H1 (cell line): Measurements from ENCODE around the gene MAGI1. TPM values are rescaled to one million over a fixed set of nuclear protein-coding genes. Genes with fewer than 3 reads are reported as not detected.

Experiments used
- CTCF ChIA-PET: fragments of 300-600 bp; sonication (Branson Sonifier 250); formaldehyde crosslinking; loops from one replicate; lab custom pipeline; 2021; ENCODE audit not compliant: partially characterized antibody; lab: Charles Lee
- POLR2A ChIA-PET: fragments of 300-600 bp; sonication (Branson Sonifier 250); formaldehyde crosslinking; loops from one replicate; lab custom pipeline; 2021; ENCODE audit warnings: inconsistent platforms; ENCODE audit not compliant: partially characterized antibody; lab: Charles Lee
- DNase-seq, 2 experiments: peaks; one replicate each; pipeline versions ENCODE4 v3.0.0 to v3.0.0-alpha.2; 2010 to 2022; ENCODE audit warnings: low spot score in 2 of 2, low read depth in 1 of 2, mixed read lengths in 1 of 2
- FAIRE-seq: peaks from 2 replicates; lab custom pipeline; 2011; peaks lifted over from hg19 to GRCh38; lab: Jason Lieb, UNC
- H2AFZ ChIP-seq: 2 replicates; pipeline ENCODE4 v1.8.1; 2012; ENCODE audit warnings: low read length, inconsistent platforms
- H2AK5ac ChIP-seq: 2 replicates; pipeline ENCODE4 v1.6.1; 2013; ENCODE audit warnings: low read depth, low read length
- H2BK120ac ChIP-seq: replicated peaks from 2 replicates; pipeline ENCODE3; 2013; ENCODE audit warnings: low read depth, low read length, inconsistent platforms
- H2BK12ac ChIP-seq: 2 replicates; pipeline ENCODE4 v1.6.1; 2013; ENCODE audit warnings: low read depth, low read length
- H2BK15ac ChIP-seq: 2 replicates; pipeline ENCODE4 v1.6.1; 2013; ENCODE audit warnings: low read length
- H2BK20ac ChIP-seq: 2 replicates; pipeline ENCODE4 v1.6.1; 2013; ENCODE audit warnings: low read length
- H2BK5ac ChIP-seq: 2 replicates; pipeline ENCODE4 v1.6.1; 2013; ENCODE audit warnings: low read depth, low read length
- H3K14ac ChIP-seq: 2 replicates; pipeline ENCODE4 v1.6.1; 2013; ENCODE audit warnings: inconsistent platforms; ENCODE audit not compliant: insufficient read length
- H3K18ac ChIP-seq: 2 replicates; pipeline ENCODE4 v1.6.1; 2013; ENCODE audit warnings: low read length; ENCODE audit errors: extremely low read depth
- H3K23ac ChIP-seq: 2 replicates; pipeline ENCODE4 v1.6.1; 2013; ENCODE audit warnings: inconsistent platforms; ENCODE audit not compliant: insufficient read length
- H3K23me2 ChIP-seq: 2 replicates; pipeline ENCODE4 v1.6.1; 2013; ENCODE audit warnings: low read depth, low read length
- H3K27ac ChIP-seq: 2 replicates; pipeline ENCODE4 v1.6.1; 2011; ENCODE audit warnings: low read depth, low read length, inconsistent platforms
- H3K27me3 ChIP-seq, 4 experiments: replicated peaks in 1 of 4; 1 replicate in 1 of 4; 2 replicates in 3 of 4; pipeline versions ENCODE4 v1.6.1 to v1.8.1; 2011 to 2013; ENCODE audit warnings: low read length in 3 of 4, mild to moderate bottlenecking in 3 of 4, inconsistent platforms in 2 of 4, mixed read lengths in 2 of 4, moderate library complexity in 1 of 4; ENCODE audit not compliant: control insufficient read depth in 3 of 4, insufficient read depth in 3 of 4; ENCODE audit errors: extremely low read depth in 1 of 4
- H3K36me3 ChIP-seq, 4 experiments: 2 replicates each; pipeline versions ENCODE4 v1.6.1 to v1.8.1; 2011 to 2013; ENCODE audit warnings: mild to moderate bottlenecking in 4 of 4, low read length in 3 of 4, moderate library complexity in 2 of 4, control low read depth in 1 of 4, inconsistent platforms in 1 of 4; ENCODE audit not compliant: insufficient read depth in 4 of 4, control insufficient read depth in 2 of 4
- H3K4ac ChIP-seq: replicated peaks from 2 replicates; pipeline ENCODE3; 2013; ENCODE audit warnings: low read length, low read depth, mixed read lengths, inconsistent platforms; ENCODE audit not compliant: insufficient read length
- H3K4me1 ChIP-seq, 4 experiments: replicated peaks in 1 of 4; 1 replicate in 1 of 4; 2 replicates in 3 of 4; pipeline versions ENCODE4 v1.6.1 to v1.8.1; 2011 to 2013; ENCODE audit warnings: low read length in 3 of 4, inconsistent platforms in 2 of 4, mixed read lengths in 1 of 4; ENCODE audit not compliant: insufficient read depth in 4 of 4, control insufficient read depth in 3 of 4
- H3K4me2 ChIP-seq, 2 experiments: 2 replicates each; pipeline versions ENCODE4 v1.6.1 to v1.8.1; 2011 to 2013; ENCODE audit warnings: low read depth in 2 of 2, low read length in 2 of 2, control low read depth in 1 of 2, inconsistent platforms in 1 of 2, mild to moderate bottlenecking in 1 of 2; ENCODE audit not compliant: insufficient read depth in 1 of 2
- H3K4me3 ChIP-seq, 4 experiments: fragments of 200-600, 300-600 bp in 1 of 4; sonication (generic), shearing (Covaris generic), sonication (Bioruptor Twin) in 1 of 4; 2 replicates each; pipeline versions ENCODE4 v1.5.1 to v1.8.1; 2011 to 2016; ENCODE audit warnings: low read length in 4 of 4, low read depth in 3 of 4, control low read depth in 2 of 4, inconsistent platforms in 2 of 4, mild to moderate bottlenecking in 2 of 4, mixed read lengths in 1 of 4, moderate library complexity in 1 of 4; ENCODE audit not compliant: insufficient read depth in 2 of 4; ENCODE audit errors: extremely low read depth in 1 of 4
- H3K56ac ChIP-seq: replicated peaks from 2 replicates; pipeline ENCODE3; 2013; ENCODE audit warnings: low read depth, mild to moderate bottlenecking, mixed read lengths, low read length, inconsistent platforms; ENCODE audit not compliant: insufficient read length
- H3K79me1 ChIP-seq: 2 replicates; pipeline ENCODE4 v1.6.1; 2013; ENCODE audit warnings: low read depth, low read length, control low read depth
- H3K79me2 ChIP-seq, 2 experiments: 2 replicates each; pipeline versions ENCODE4 v1.6.1 to v1.8.1; 2012 to 2013; ENCODE audit warnings: low read length in 2 of 2, mild to moderate bottlenecking in 2 of 2, inconsistent platforms in 1 of 2; ENCODE audit not compliant: insufficient read depth in 2 of 2, control insufficient read depth in 1 of 2
- H3K9ac ChIP-seq, 4 experiments: replicated peaks in 1 of 4; 1 replicate in 1 of 4; 2 replicates in 3 of 4; pipeline versions ENCODE4 v1.6.1 to v1.8.1; 2011 to 2013; ENCODE audit warnings: low read depth in 3 of 4, low read length in 3 of 4, control low read depth in 2 of 4, mild to moderate bottlenecking in 2 of 4, moderate library complexity in 2 of 4, inconsistent platforms in 1 of 4; ENCODE audit errors: extremely low read depth in 1 of 4
- H3K9me3 ChIP-seq, 2 experiments: 2 replicates each; pipeline versions ENCODE4 v1.6.1 to v1.8.1; 2012 to 2013; ENCODE audit warnings: mild to moderate bottlenecking in 2 of 2, moderate library complexity in 2 of 2, control low read depth in 1 of 2, inconsistent platforms in 1 of 2, low read depth in 1 of 2, low read length in 1 of 2, mixed read lengths in 1 of 2; ENCODE audit not compliant: insufficient read depth in 2 of 2
- H4K20me1 ChIP-seq, 2 experiments: replicated peaks in 1 of 2; 2 replicates each; pipeline versions ENCODE3 to v1.8.1; 2011 to 2013; ENCODE audit warnings: inconsistent platforms in 2 of 2, low read length in 2 of 2, mild to moderate bottlenecking in 1 of 2; ENCODE audit not compliant: insufficient read depth in 2 of 2, control insufficient read depth in 1 of 2
- H4K5ac ChIP-seq: 2 replicates; pipeline ENCODE4 v1.6.1; 2013; ENCODE audit warnings: low read length, low read depth, mixed read lengths, inconsistent platforms; ENCODE audit not compliant: insufficient read length
- H4K8ac ChIP-seq: 2 replicates; pipeline ENCODE4 v1.8.0; 2013; ENCODE audit warnings: mild to moderate bottlenecking, moderate library complexity, low read length, inconsistent platforms; ENCODE audit not compliant: insufficient read depth; ENCODE audit errors: extremely low read depth
- H4K91ac ChIP-seq: replicated peaks from 2 replicates; pipeline ENCODE3; 2013; ENCODE audit warnings: low read length, mixed read lengths, inconsistent platforms; ENCODE audit not compliant: insufficient read length
- ASH2L ChIP-seq: fragments of 200-600, 300-600 bp; sonication (generic); IDR thresholded peaks from one replicate; pipeline ENCODE4 v1.7.1; 2017; ENCODE audit warnings: low read length
- CBX5 ChIP-seq: fragments of 300-800, 300-1000 bp; sonication (generic); IDR thresholded peaks from 2 replicates; pipeline ENCODE4 v1.7.1; 2016; ENCODE audit warnings: antibody characterized with exemption, low read length, low read depth
- CTBP2 ChIP-seq: IDR thresholded peaks from 2 replicates; pipeline ENCODE4 v1.7.0; 2011; ENCODE audit warnings: borderline replicate concordance, mild to moderate bottlenecking, moderate library complexity, mixed read lengths, low read length; ENCODE audit not compliant: insufficient read depth, insufficient read length
- JUN ChIP-seq: IDR thresholded peaks from 2 replicates; pipeline ENCODE4 v1.6.1; 2011; ENCODE audit warnings: low read depth, mild to moderate bottlenecking, improper control_type of control experiment, low read length
- MAX ChIP-seq: IDR thresholded peaks from 2 replicates; pipeline ENCODE4 v1.6.1; 2012; ENCODE audit warnings: inconsistent platforms
- RBBP5 ChIP-seq: IDR thresholded peaks from 2 replicates; pipeline ENCODE4 v1.7.1; 2012; ENCODE audit warnings: low read depth, mild to moderate bottlenecking, inconsistent platforms, low read length, moderate library complexity, borderline replicate concordance
- SP2 ChIP-seq: IDR thresholded peaks from 2 replicates; pipeline ENCODE4 v1.6.1; 2012; ENCODE audit warnings: mild to moderate bottlenecking, low read length, inconsistent platforms
- TEAD4 ChIP-seq: IDR thresholded peaks from 2 replicates; pipeline ENCODE4 v1.6.1; 2012; ENCODE audit warnings: low read depth, low read length, inconsistent platforms, mixed read lengths
- WGBS, 2 experiments: shearing (Covaris generic) in 1 of 2; methylation state at CpG; one replicate each; pipeline versions ENCODE4 v1.1.6 to v1.1.7; 2013 to 2015; ENCODE audit warnings: low lambda C conversion rate in 2 of 2, mixed read lengths in 2 of 2, inconsistent platforms in 1 of 2, low coverage in 1 of 2, missing lambda C conversion rate in 1 of 2; ENCODE audit not compliant: insufficient replicate concordance in 2 of 2, insufficient coverage in 1 of 2, insufficient read length in 1 of 2; ENCODE audit errors: extremely low coverage in 1 of 2, missing lambda C conversion rate in 1 of 2; 5-methylcytosine and 5-hydroxymethylcytosine counted together
- polyA plus RNA-seq, 7 experiments: library from polyadenylated mRNA; depleted of rRNA in 3 of 7; stranded (reverse) in 5 of 7; unstranded in 2 of 7; fragments of >200 nt in 5 of 7; fragments of 200-250 nt in 2 of 7; gene quantifications; 1 replicate in 5 of 7; 2 replicates in 1 of 7; 4 replicates in 1 of 7; pipeline versions ENCODE4 v1.2.1 to v1.2.3, GENCODE V29; 2011 to 2013; ENCODE audit warnings: missing spikeins in 2 of 7, mixed read lengths in 2 of 7
- total RNA-seq: library from RNA; stranded (reverse); fragmentation: NEBNext Ultra II Directional; extraction: Animal tissue kit (Norgen Biotek cat#: 25700); gene quantifications from 2 replicates; pipeline ENCODE4 v1.2.1, GENCODE V29; 2021
- TF ChIP-seq, protein P1 (sequence below): IDR thresholded peaks from 2 replicates; pipeline ENCODE4 v1.6.1; 2012; ENCODE audit warnings: inconsistent platforms
- TF ChIP-seq, protein P2 (sequence below), 3 experiments: IDR thresholded peaks; 1 replicate in 2 of 3; 2 replicates in 1 of 3; pipeline versions ENCODE4 v1.5.1 to v1.6.1; 2011; ENCODE audit warnings: low read length in 3 of 3, mild to moderate bottlenecking in 3 of 3, inconsistent platforms in 2 of 3, low read depth in 1 of 3, moderate library complexity in 1 of 3; ENCODE audit not compliant: insufficient read depth in 1 of 3; ENCODE audit errors: control extremely low read depth in 1 of 3

The MAGI1 gene
- total and polyA plus RNA-seq, 2 of the 8 experiments (the other 6 are each of a cell fraction or from before 2014, with no cell fraction given): 19.8 to 78.0 TPM

DNA sequence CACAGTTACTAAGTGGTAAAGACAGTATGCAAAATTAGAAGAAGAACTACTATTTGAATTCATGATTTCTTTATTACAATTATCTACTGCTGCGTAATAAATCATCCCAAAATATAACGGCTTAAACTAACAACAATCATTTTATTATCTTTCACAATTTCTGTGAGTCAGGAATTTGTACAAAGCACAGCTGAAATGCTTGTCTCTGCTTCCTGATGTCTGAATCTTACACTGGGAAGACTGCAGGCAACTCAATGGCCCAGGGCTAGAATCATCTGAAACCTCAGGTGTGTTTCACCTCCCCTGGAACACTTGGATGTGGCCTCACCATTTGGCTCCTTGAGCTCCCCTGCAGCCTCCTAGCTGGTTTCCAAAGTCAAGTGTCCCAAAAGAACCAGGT lies 145.1 kb downstream of the MAGI1 start:
- no peak overlapping the region for H3K9ac ChIP-seq
- POLR2A ChIA-PET: interaction anchor here (1.1 kb wide), 1 partner anchor 9 kb away, joined by 3 read pairs; no protein-coding TSS in a partner anchor
- peaks cover 0 to 3% of the 10 kb centered on the region in 2 experiments for H4K20me1 ChIP-seq
- no peak overlapping the region for H2BK12ac ChIP-seq
- no peaks in the 10 kb centered on the region for H3K27me3 ChIP-seq
- no peak overlapping the region for H2BK15ac ChIP-seq
- 86 to 100% methylated on average over 2 of the region's 2 CpGs for WGBS, 2 experiments
- CTCF ChIA-PET: interaction anchor here (0.5 to 2.3 kb wide), 3 partner anchors 9 to 65 kb away, joined by 3 to 8 read pairs (median 3); no protein-coding TSS in a partner anchor
- H3K4ac ChIP-seq: no peak overlapping the region
- no peak for DNase-seq
- no peak overlapping the region for H3K14ac ChIP-seq
- FAIRE-seq: no peak
- H3K4me1 ChIP-seq: peaks cover 0 to 15% (median 12%) of the 10 kb centered on the region in 4 experiments; a peak in 6 of 7 replicates
- H3K79me1 ChIP-seq: no peaks in the 10 kb centered on the region
- no peak overlapping the region for H4K91ac ChIP-seq
- H4K5ac ChIP-seq: no peak overlapping the region
- no peak overlapping the region for H3K27ac ChIP-seq
- no peak overlapping the region for H2AK5ac ChIP-seq
- no peak overlapping the region for H2BK120ac ChIP-seq
- H2BK20ac ChIP-seq: no peak overlapping the region
- H4K8ac ChIP-seq: no peak overlapping the region
- H2BK5ac ChIP-seq: no peak overlapping the region; the same call in 1 of the 2 replicates
- H3K23me2 ChIP-seq: no peaks in the 10 kb centered on the region
- H3K79me2 ChIP-seq: peaks cover 0 to 73% of the 10 kb centered on the region in 2 experiments; a peak in 3 of 4 replicates
- H3K56ac ChIP-seq: no peak overlapping the region
- H3K18ac ChIP-seq: no peak overlapping the region
- no peak overlapping the region; a peak in 1 of 4 replicates for H3K4me2 ChIP-seq
- H3K4me3 ChIP-seq: no peak overlapping the region
- H3K36me3 ChIP-seq: no peaks in the 10 kb centered on the region
- H2AFZ ChIP-seq: no peak overlapping the region
- no peak overlapping the region for H3K23ac ChIP-seq
- H3K9me3 ChIP-seq: no peaks in the 10 kb centered on the region
- TF ChIP-seq RBBP5 (no peak), CBX5 (no peak), MAX (no peak), CTBP2 (no peak), ASH2L (no peak), JUN (no peak), SP2 (no peak), TEAD4 (no peak)
- TF ChIP-seq, protein P1, sequence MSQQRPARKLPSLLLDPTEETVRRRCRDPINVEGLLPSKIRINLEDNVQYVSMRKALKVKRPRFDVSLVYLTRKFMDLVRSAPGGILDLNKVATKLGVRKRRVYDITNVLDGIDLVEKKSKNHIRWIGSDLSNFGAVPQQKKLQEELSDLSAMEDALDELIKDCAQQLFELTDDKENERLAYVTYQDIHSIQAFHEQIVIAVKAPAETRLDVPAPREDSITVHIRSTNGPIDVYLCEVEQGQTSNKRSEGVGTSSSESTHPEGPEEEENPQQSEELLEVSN: no peak
- TF ChIP-seq, protein P2, sequence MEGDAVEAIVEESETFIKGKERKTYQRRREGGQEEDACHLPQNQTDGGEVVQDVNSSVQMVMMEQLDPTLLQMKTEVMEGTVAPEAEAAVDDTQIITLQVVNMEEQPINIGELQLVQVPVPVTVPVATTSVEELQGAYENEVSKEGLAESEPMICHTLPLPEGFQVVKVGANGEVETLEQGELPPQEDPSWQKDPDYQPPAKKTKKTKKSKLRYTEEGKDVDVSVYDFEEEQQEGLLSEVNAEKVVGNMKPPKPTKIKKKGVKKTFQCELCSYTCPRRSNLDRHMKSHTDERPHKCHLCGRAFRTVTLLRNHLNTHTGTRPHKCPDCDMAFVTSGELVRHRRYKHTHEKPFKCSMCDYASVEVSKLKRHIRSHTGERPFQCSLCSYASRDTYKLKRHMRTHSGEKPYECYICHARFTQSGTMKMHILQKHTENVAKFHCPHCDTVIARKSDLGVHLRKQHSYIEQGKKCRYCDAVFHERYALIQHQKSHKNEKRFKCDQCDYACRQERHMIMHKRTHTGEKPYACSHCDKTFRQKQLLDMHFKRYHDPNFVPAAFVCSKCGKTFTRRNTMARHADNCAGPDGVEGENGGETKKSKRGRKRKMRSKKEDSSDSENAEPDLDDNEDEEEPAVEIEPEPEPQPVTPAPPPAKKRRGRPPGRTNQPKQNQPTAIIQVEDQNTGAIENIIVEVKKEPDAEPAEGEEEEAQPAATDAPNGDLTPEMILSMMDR (IDR thresholded peaks at IDR 0.05; ENCODE audit: control extremely low read depth in 1 of 3, insufficient read depth in 1 of 3, low read depth in 1 of 3, low read length in 3 of 3): no peak
